Peyer's patch (tissue), 4 donors: ENCODE data around the gene STK39. TPM values are rescaled to one million over a fixed set of nuclear protein-coding genes. Genes with fewer than 3 reads are reported as not detected.

Experiments used
- DNase-seq, 3 donors: peaks; one replicate each; pipeline ENCODE4 v3.0.0-alpha.2; 2017 to 2019
- H3K27ac ChIP-seq, 4 donors: fragments of 200-600 bp; sonication (generic); one replicate each; pipeline ENCODE4 v1.5.1; 2016 to 2019
- H3K27me3 ChIP-seq, 2 donors: fragments of 200-600 bp; sonication (generic); one replicate each; pipeline ENCODE4 v1.5.1; 2019
- H3K36me3 ChIP-seq, 3 donors: fragments of 200-600 bp; sonication (generic); one replicate each; pipeline ENCODE4 v1.5.1; 2016 to 2019
- H3K4me1 ChIP-seq, 4 donors: fragments of 200-600 bp; sonication (generic); one replicate each; pipeline ENCODE4 v1.5.1; 2016 to 2019
- H3K4me3 ChIP-seq, 4 donors: fragments of 200-600 bp; sonication (generic); 1 replicate in 3 of 4; 2 replicates in 1 of 4; pipeline ENCODE4 v1.5.1; 2016 to 2019; ENCODE audit warnings: mild to moderate bottlenecking in 1 of 4
- H3K9me3 ChIP-seq, 4 donors: fragments of 200-600 bp; sonication (generic); one replicate each; pipeline ENCODE4 v1.5.1; 2016 to 2019; ENCODE audit warnings: mild to moderate bottlenecking in 1 of 4
- CTCF ChIP-seq, 6 experiments: fragments of 450-650 bp in 4 of 6; fragments of 200-600 bp in 2 of 6; sonication (generic) in 1 of 6; IDR thresholded peaks; one replicate each; pipeline ENCODE4 v1.5.1; 2017 to 2019; ENCODE audit warnings: antibody characterized with exemption in 6 of 6, mild to moderate bottlenecking in 3 of 6, moderate library complexity in 1 of 6
- POLR2A ChIP-seq, 2 donors: fragments of 450-650 bp; IDR thresholded peaks; one replicate each; pipeline ENCODE4 v1.5.1; 2017; ENCODE audit warnings: antibody characterized with exemption in 2 of 2, mild to moderate bottlenecking in 2 of 2, moderate library complexity in 2 of 2
- total RNA-seq, 4 donors: library from RNA; depleted of rRNA; stranded (reverse); fragments of >200 nt; gene quantifications; one replicate each; pipeline ENCODE4 v1.1.0, GENCODE V29; 2016

The STK39 gene
- total RNA-seq, 4 donors from 2014 or later = 39.6 to 55.9 (median 51.0) TPM

DNA sequence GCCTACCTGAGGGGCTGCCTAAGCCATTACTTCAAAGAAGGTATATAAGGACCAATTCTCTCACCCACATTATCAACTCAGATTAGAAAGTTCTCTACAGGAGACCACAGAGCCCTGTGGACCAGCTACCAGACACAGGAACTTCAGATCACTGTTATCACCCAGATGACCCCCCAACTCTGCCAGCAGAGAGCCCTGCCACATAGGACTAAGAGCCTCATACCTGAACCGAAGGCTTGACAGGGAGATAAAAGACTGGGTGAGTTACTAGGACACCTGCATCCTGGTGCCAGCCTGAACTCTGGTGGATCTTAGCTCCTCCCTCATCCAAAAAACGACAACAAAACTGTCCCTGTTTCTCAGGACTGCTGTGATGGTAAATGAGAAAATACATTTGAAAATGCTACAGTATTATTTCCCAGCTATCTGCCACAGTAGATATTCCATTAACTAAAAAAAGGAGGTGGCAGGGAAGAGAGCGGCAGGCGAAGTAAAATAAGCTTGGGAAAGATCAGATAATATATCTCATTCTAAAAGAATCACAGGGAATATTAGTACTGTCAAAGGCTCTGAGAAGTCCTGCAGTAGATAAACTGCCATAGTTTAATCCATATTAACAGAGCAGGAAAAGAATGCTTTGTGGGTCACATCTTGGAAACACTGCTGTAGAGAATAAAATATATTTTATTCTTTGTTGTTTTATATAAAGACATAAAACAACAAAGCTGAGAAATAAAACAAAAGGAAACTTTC, 79.7 kb downstream of the STK39 start:
- H3K36me3 ChIP-seq = peaks cover 0 to 9% (median 0%) of the 10 kb centered on the region in 3 donors
- H3K27me3 ChIP-seq = no peaks in the 10 kb centered on the region
- no peak for DNase-seq
- H3K27ac ChIP-seq = no peak overlapping the region
- no peak overlapping the region for H3K4me3 ChIP-seq
- TF ChIP-seq POLR2A (IDR thresholded peaks at IDR 0.05) (no peak), CTCF (IDR thresholded peaks at IDR 0.05) (no peak)
- no peaks in the 10 kb centered on the region for H3K4me1 ChIP-seq
- no peaks in the 10 kb centered on the region for H3K9me3 ChIP-seq

DNA sequence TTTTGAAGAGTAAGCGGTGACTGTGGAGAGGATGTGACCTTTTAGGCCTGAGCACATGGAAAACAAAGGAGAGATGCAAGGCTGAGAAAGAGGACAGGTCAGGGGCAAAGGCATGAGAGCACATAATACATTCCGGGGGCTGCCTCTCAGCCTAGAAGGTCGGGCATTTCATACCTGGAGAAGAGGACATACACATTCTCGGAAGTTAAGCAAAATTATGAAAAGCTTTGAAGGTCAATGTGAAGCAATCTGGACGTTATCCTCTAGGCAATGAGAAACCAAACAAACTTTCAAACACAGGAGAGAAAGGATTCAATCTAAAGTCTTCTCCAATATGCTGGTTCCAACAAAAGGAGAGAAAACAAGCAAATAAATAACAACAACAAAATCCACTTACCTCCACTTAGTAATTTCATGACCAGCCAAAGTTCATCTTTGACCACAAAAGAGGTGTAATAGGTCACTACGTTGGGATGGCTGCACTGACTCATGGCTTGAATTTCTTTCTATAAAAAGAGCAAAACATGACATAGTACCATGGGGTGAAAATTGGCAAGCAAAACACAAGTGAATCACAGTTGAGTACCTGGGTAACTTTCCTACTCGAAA, 80.4 kb downstream of the STK39 start:
- Histone ChIP-seq H3K27me3 (no peaks in the 10 kb centered on the region), H3K9me3 (no peaks in the 10 kb centered on the region), H3K4me3 (no peak overlapping the region), H3K4me1 (no peaks in the 10 kb centered on the region), H3K36me3 (peaks cover 0 to 13% (median 0%) of the 10 kb centered on the region in 3 donors), H3K27ac (no peak overlapping the region)
- DNase-seq = no peak
- TF ChIP-seq POLR2A (IDR thresholded peaks at IDR 0.05) (no peak), CTCF (IDR thresholded peaks at IDR 0.05) (no peak)

- Histone ChIP-seq H3K27ac (no peak overlapping the region), H3K27me3 (no peaks in the 10 kb centered on the region), H3K4me3 (no peak overlapping the region), H3K4me1 (no peaks in the 10 kb centered on the region), H3K36me3 (peaks cover 0 to 17% (median 0%) of the 10 kb centered on the region in 3 donors), H3K9me3 (no peaks in the 10 kb centered on the region)
- no peak for DNase-seq
- no peak for TF ChIP-seq POLR2A (IDR thresholded peaks at IDR 0.05)
- TF ChIP-seq CTCF (IDR thresholded peaks at IDR 0.05) = no peak
Measured at GRCh38 chr2:168165985-168166901, 81.2 kb downstream of the STK39 start.

DNA sequence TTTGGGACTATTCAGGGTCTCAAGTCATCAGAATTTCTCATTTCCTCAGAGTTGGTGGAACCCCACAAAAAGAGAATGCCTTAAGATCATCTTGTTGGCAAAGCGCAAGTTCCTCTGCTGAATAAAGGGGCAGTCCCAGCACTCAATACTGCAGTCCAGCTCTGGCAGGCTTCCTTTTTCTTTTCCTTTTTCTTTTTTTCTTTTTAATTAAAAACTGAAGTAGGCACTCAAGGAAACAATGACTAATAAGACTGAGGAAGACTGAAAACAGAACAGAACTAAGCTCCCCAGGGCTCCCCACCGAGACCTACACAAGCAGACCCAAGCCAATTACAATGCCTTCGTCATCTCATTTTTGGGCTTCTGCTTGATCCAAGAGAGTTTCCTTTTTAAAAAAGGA, 82.0 kb downstream of the STK39 start:
- H3K27ac ChIP-seq = no peak overlapping the region

More for the DNA sequence above, 82.0 kb downstream of the STK39 start:
- Histone ChIP-seq H3K4me3 (no peak overlapping the region), H3K36me3 (peaks cover 0 to 17% (median 0%) of the 10 kb centered on the region in 3 donors), H3K27me3 (no peaks in the 10 kb centered on the region), H3K4me1 (no peaks in the 10 kb centered on the region), H3K9me3 (no peaks in the 10 kb centered on the region)
- no peak for TF ChIP-seq POLR2A (IDR thresholded peaks at IDR 0.05)
- TF ChIP-seq CTCF (IDR thresholded peaks at IDR 0.05) = no peak
- DNase-seq = no peak
